GM10248 (cell line): ENCODE data around the gene SNCB.

ENCODE experiments used
- CTCF ChIA-PET: fragments of 300-600 bp; sonication (Branson Sonifier 250); formaldehyde crosslinking; extraction: SDS; loops from one replicate; lab custom pipeline; 2021; ENCODE audit warnings: antibody characterized with exemption; lab: Yijun Ruan, JAX
- POLR2A ChIA-PET: fragments of 350-650 bp; sonication (Branson Sonifier 250); formaldehyde crosslinking; extraction: SDS; loops from one replicate; lab custom pipeline; 2020; ENCODE audit warnings: antibody characterized with exemption; lab: Yijun Ruan, JAX
- DNase-seq: peaks from one replicate; pipeline ENCODE4 v3.0.0; 2012; ENCODE audit errors: extremely low spot score
- TF ChIP-seq, protein P1 (sequence below): IDR thresholded peaks from 2 replicates; pipeline ENCODE4 v1.5.1; 2012; ENCODE audit warnings: mild to moderate bottlenecking, low read depth; ENCODE audit errors: extremely low read depth, missing control alignments, control extremely low read depth

SNCB gene

DNA sequence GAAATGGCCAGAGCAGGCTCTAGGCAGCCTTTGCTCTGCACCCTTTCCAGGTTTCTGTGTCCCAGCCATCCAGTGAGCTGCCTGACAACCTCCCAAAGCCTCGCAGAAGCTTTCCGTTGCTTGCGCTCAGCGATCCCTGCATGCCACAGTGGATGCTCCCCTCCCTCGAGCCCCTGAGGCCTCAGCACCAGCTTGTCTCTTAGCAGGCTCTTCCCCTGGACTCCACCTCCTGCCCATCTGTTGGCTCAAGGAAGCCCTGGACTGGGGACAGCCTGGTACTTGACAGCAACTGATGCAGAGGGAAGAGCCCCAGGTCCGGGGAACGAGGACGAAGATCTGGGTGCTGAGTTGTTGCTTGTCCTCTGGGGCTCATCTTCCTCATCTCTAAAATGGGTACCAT lies 40.1 kb upstream of the SNCB start:
- CTCF ChIA-PET, result interaction anchor here (0.7 to 15.2 kb wide), 3 partner anchors 11 to 146 kb away, joined by 3 to 158 read pairs (median 3); no protein-coding TSS in a partner anchor
- POLR2A ChIA-PET, result no interaction called here
- no peak for DNase-seq
- TF ChIP-seq, protein P1, sequence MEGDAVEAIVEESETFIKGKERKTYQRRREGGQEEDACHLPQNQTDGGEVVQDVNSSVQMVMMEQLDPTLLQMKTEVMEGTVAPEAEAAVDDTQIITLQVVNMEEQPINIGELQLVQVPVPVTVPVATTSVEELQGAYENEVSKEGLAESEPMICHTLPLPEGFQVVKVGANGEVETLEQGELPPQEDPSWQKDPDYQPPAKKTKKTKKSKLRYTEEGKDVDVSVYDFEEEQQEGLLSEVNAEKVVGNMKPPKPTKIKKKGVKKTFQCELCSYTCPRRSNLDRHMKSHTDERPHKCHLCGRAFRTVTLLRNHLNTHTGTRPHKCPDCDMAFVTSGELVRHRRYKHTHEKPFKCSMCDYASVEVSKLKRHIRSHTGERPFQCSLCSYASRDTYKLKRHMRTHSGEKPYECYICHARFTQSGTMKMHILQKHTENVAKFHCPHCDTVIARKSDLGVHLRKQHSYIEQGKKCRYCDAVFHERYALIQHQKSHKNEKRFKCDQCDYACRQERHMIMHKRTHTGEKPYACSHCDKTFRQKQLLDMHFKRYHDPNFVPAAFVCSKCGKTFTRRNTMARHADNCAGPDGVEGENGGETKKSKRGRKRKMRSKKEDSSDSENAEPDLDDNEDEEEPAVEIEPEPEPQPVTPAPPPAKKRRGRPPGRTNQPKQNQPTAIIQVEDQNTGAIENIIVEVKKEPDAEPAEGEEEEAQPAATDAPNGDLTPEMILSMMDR, result no peak

DNA sequence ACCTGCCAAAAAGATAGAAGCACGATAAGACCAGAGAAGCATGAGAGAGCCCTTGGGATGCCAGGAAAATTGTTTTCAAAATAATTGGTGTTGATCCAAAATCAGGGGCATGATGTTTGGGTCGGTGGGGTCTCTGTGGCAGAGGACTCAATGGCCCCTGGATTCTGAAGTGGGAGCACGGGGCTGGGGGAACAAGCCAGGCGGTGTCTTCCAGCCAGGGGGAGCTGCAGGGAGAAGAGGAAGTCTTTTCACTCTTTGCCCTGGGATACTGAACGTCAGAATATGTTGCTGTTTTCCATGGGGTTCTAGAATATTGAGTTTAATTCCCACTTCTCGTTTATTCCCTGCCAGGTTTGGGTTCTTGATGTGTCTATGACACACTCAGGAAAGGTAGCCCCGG lies 37.3 kb upstream of the SNCB start:
- TF ChIP-seq, protein P1, result no peak
- DNase-seq, result no peak
- ChIA-PET POLR2A (no interaction called here), CTCF (interaction anchor here (1.2 to 15.2 kb wide), 2 partner anchors 8 to 446 kb away, joined by 3 to 158 read pairs; no protein-coding TSS in a partner anchor)

DNA sequence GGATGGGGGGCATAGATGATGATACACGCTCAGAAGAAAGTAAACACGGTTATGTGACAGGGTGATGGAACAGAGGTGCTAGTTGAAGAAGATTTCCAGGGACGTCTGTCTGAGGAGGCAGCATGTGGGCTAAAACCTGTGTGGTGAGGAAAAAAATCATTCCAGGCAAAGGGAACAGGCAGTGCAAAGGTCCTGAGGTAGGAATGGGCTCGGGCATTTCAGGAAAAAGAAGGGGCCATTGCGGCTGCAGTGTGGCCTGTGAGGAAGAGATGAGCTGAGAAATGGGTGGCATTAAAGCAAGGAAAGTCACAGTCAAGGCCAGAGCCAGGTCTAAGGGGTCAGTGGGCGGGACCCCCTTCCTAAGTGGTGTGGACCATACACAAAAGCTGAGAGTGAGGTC lies 35.2 kb upstream of the SNCB start:
- CTCF ChIA-PET, result interaction anchor here (1.0 kb wide), 1 partner anchor 448 kb away, joined by 3 read pairs; no protein-coding TSS in a partner anchor
- POLR2A ChIA-PET, result no interaction called here
- no peak for DNase-seq
- TF ChIP-seq, protein P1, result no peak

DNA sequence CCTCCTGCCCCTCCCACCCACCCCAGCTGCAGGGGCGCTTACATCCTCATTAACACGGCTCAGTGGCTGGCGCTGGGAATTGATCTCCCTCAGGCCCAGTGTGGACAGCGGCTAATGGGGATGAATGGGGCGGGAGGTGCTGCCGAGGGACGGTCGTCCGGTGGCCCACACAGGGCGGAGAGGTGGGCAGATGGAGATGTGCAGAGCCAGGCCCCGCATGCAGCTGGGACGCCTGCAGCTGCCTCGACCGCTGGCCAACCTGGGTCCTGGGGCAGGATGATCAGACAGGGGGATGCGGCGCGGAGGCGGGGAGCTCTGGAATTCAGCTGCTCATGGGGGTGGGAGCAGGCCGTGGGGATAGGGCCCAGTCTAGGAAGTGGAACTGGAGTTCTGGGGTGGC lies 34.6 kb upstream of the SNCB start:
- ChIA-PET POLR2A (no interaction called here), CTCF (interaction anchor here (1.0 to 1.2 kb wide), 2 partner anchors 16 to 449 kb away, joined by 3 to 4 read pairs; no protein-coding TSS in a partner anchor)
- TF ChIP-seq, protein P1, result no peak
- no peak for DNase-seq

DNA sequence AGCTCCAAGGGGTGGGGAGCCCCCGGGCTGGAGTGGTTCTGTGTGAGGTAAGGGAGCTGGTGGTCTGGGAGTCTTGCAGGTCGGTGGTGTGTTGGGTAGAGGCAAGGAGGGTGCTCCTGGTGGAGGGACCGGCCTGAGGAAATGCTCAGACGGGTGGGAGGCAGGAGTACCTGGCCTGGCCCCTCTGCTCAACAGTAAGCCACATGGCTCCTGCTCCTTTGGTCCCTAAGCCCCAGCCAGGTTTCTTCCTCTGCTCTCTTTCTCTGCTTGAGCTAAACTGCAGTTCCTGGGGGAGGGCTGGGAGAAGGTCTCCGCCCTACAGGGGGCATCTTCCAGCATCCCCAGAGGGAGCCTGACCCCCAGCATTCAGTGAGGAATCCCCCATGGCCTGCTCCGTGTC lies 34.1 kb upstream of the SNCB start:
- CTCF ChIA-PET, result interaction anchor here (1.0 to 1.2 kb wide), 2 partner anchors 16 to 449 kb away, joined by 3 to 4 read pairs; no protein-coding TSS in a partner anchor
- no peak for DNase-seq
- POLR2A ChIA-PET, result no interaction called here

DNA sequence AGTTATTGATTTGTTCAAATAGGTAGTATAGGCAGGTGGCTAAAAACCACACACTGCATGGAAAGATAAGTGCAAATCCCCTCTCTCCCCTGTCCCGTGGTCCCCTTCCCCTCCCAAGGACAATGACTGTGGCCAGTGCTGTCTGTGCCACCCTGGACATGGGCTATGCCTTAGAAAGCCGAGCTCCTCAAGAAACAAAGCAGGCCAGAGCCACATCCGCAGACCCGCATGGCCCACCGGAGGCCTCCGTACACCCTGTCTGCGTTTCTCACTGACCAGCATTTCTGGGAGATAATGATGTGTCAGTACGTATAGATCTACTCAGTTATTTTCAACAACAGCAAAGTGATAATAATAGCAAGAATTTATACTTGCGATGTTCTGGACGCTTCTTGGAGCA lies 33.2 kb upstream of the SNCB start:
- TF ChIP-seq, protein P1, result no peak
- DNase-seq, result no peak
- CTCF ChIA-PET, result interaction anchor here (1.0 to 7.8 kb wide), 2 partner anchors 11 to 134 kb away, joined by 3 to 158 read pairs; no protein-coding TSS in a partner anchor
- POLR2A ChIA-PET, result no interaction called here

More for the DNA sequence above, 34.1 kb upstream of the SNCB start:
- TF ChIP-seq, protein P1, result no peak
